ENCODE measurements around the gene RNF114.

Gene RNF114

GRCh38 chr20:49904440-49905214 lies 31.6 kb upstream of the RNF114 start:
- DNase-seq, result no peak

GRCh38 chr20:49905415-49906091 lies 30.6 kb upstream of the RNF114 start:
- no peak for DNase-seq

- no peak for DNase-seq
These were observed 30.0 kb upstream of the RNF114 start for GRCh38 chr20:49906101-49906604.

GRCh38 chr20:49906615-49907154 lies 29.5 kb upstream of the RNF114 start:
- DNase-seq, result no peak

GRCh38 chr20:49907405-49908257 lies 28.6 kb upstream of the RNF114 start:
- no peak for DNase-seq

GRCh38 chr20:49908258-49908565 lies 28.0 kb upstream of the RNF114 start:
- DNase-seq, result no peak

GRCh38 chr20:49909499-49910339 lies 26.5 kb upstream of the RNF114 start:
- no peak for DNase-seq

GRCh38 chr20:49910340-49910706 lies 25.9 kb upstream of the RNF114 start:
- DNase-seq, result no peak

GRCh38 chr20:49913399-49914047 lies 22.7 kb upstream of the RNF114 start:
- DNase-seq, result no peak

GRCh38 chr20:49914310-49915117 lies 21.7 kb upstream of the RNF114 start:
- DNase-seq, result peak; percentile 40

- no peak for DNase-seq
These were observed 21.1 kb upstream of the RNF114 start for GRCh38 chr20:49915118-49915379.

- peak; percentile 95 for DNase-seq
These were observed 20.6 kb upstream of the RNF114 start, which contains the start of gene SPATA2 for GRCh38 chr20:49915380-49916145. SPATA2 (minus strand) TSS chr20:49915529; CDS start chr20:49908490, 7,039 bp downstream.

GRCh38 chr20:49916146-49917002 lies 19.8 kb upstream of the RNF114 start:
- peak; percentile 40 for DNase-seq

GRCh38 chr20:49918446-49918845 lies 17.8 kb upstream of the RNF114 start:
- DNase-seq, result no peak

- no peak for DNase-seq
These were observed 17.2 kb upstream of the RNF114 start for GRCh38 chr20:49919009-49919408.

GRCh38 chr20:49919461-49919860 lies 16.7 kb upstream of the RNF114 start:
- no peak for DNase-seq

GRCh38 chr20:49924247-49924646 lies 11.9 kb upstream of the RNF114 start:
- no peak for DNase-seq

- no peak for DNase-seq
These were observed 10.2 kb upstream of the RNF114 start for GRCh38 chr20:49925901-49926454.
